ENCODE results near the gene RNASE11. TPM values are rescaled to one million over a fixed set of nuclear protein-coding genes. Genes with fewer than 3 reads are reported as not detected.
"Not testable (repeated sequence)": the region's sequence is repeated elsewhere in the genome, so short reads cannot be mapped to it uniquely, and the experiment has no call there.

Gene RNASE11
- total RNA-seq, 2 donors from 2014 or later, result not detected

DNA sequence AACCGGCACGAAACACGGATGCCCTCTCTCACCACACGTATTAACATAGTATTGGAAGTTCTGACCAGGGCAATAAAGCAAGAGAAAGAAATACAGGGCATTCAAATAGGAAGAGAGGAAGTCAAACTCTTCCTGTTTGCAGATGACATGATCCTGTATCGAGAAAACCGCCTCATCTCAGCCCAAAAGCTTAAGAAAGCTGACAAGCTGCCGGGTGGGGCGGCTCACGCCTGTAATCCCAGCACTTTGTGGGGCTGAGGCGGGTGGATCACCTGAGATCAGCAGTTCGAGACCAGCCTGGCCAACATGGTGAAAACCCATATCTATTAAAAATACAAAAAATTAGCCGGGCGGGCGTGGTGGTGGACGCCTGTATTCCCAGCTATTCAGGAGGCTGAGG lies 36.0 kb upstream of the RNASE11 start:
- no peak for DNase-seq (ENCODE audit: low spot score)
- no peak for TF ChIP-seq CTCF (IDR thresholded peaks at IDR 0.05)

DNA sequence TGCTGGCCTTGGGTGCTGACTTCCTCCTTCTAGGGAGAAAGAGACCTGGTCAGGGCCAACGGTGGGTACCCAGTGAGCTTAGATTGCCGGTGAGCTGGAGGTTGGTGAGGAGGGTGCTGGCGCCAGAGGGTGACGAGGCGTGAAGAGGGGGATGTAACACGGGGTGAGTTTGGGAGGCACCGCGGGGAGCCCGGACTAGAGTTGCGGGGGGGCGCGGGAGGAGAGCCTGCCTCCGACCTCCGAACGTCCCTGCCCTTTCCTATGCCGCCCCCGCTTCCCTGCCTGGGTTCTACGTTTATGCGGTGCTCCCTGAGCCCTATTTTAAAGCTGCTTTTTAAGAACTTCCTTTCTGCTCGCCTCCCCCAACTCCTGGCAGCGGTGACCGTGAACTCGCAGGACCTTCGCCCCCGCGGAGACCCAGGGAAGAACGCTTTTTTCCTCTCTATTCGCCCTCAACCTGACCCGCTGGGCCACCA lies 35.1 kb upstream of the RNASE11 start:
- H3K9me3 ChIP-seq, result no peaks in the 10 kb centered on the region
- no peaks in the 10 kb centered on the region for H3K27me3 ChIP-seq
- no peak overlapping the region for H3K27ac ChIP-seq
- no peak for TF ChIP-seq CTCF (IDR thresholded peaks at IDR 0.05)
- H3K36me3 ChIP-seq, result no peaks in the 10 kb centered on the region
- no peak for DNase-seq (ENCODE audit: low spot score)
- H3K4me1 ChIP-seq, result peaks cover 0 to 35% of the 10 kb centered on the region in 2 donors
- peak overlapping the region in 1 of 2 donors; percentile 17 for H3K4me3 ChIP-seq

More for the DNA sequence above, 36.0 kb upstream of the RNASE11 start:
- Histone ChIP-seq H3K36me3 (no peaks in the 10 kb centered on the region), H3K4me3 (no peak overlapping the region), H3K9me3 (no peaks in the 10 kb centered on the region), H3K27me3 (no peaks in the 10 kb centered on the region), H3K4me1 (peaks cover 0 to 35% of the 10 kb centered on the region in 2 donors), H3K27ac (no peak overlapping the region)

GRCh38 chr14:20620798-20621478 lies 33.1 kb upstream of the RNASE11 start:
- Histone ChIP-seq H3K36me3 (no peaks in the 10 kb centered on the region), H3K27me3 (no peaks in the 10 kb centered on the region), H3K9me3 (no peaks in the 10 kb centered on the region), H3K27ac (no peak overlapping the region), H3K4me1 (peaks cover 0 to 26% of the 10 kb centered on the region in 2 donors), H3K4me3 (no peak overlapping the region)
- DNase-seq (ENCODE audit: low spot score), result no peak
- TF ChIP-seq CTCF (IDR thresholded peaks at IDR 0.05), result no peak

- H3K27ac ChIP-seq; H3K27me3 ChIP-seq; H3K4me3 ChIP-seq; DNase-seq (ENCODE audit: low spot score); H3K36me3 ChIP-seq; H3K9me3 ChIP-seq: not testable (repeated sequence)
- H3K4me1 ChIP-seq, result peaks cover 0 to 15% of the 10 kb centered on the region in 2 donors
Measured at GRCh38 chr14:20619688-20620087, 31.9 kb upstream of the RNASE11 start.

- TF ChIP-seq CTCF (IDR thresholded peaks at IDR 0.05), result no peak
- no peak overlapping the region for H3K27ac ChIP-seq
Measured at GRCh38 chr14:20618271-20618749, 30.5 kb upstream of the RNASE11 start.

GRCh38 chr14:20617138-20618003 lies 29.6 kb upstream of the RNASE11 start:
- no peak for DNase-seq (ENCODE audit: low spot score)
- TF ChIP-seq CTCF (IDR thresholded peaks at IDR 0.05), result no peak
- Histone ChIP-seq H3K4me3 (no peak overlapping the region), H3K9me3 (no peaks in the 10 kb centered on the region), H3K36me3 (no peaks in the 10 kb centered on the region), H3K4me1 (peaks cover 0 to 11% of the 10 kb centered on the region in 2 donors), H3K27me3 (no peaks in the 10 kb centered on the region), H3K27ac (no peak overlapping the region)

More at GRCh38 chr14:20618271-20618749, 30.5 kb upstream of the RNASE11 start:
- H3K36me3 ChIP-seq, result no peaks in the 10 kb centered on the region
- no peaks in the 10 kb centered on the region for H3K27me3 ChIP-seq
- no peak overlapping the region for H3K4me3 ChIP-seq
- no peak for DNase-seq (ENCODE audit: low spot score)
- H3K9me3 ChIP-seq, result no peaks in the 10 kb centered on the region
- H3K4me1 ChIP-seq, result peaks cover 0 to 17% of the 10 kb centered on the region in 2 donors

Measured in right atrium auricular region (tissue), 2 donors.